Stimulated activated effector memory CD8-positive, alpha-beta T cell treated with anti-CD3 and anti-CD28 coated beads, Interleukin-12 subunit alpha, Interleukin-12 subunit beta, amount 100 ng/mL, for 72 hours (primary cell): ENCODE data around the gene B3GNT8.
"Not testable (repeated sequence)": the region's sequence is repeated elsewhere in the genome, so short reads cannot be mapped to it uniquely, and the experiment has no call there.

ENCODE experiments used
- ATAC-seq: fragments of 150-1000 bp; cut with Tn5 transposase; 2 replicates; pipeline ENCODE4 v1.10.0; 2021
- DNase-seq, 2 donors: peaks; one replicate each; pipeline ENCODE4 v3.0.0; 2021 to 2022; ENCODE audit warnings: low spot score in 2 of 2
- H3K27ac Mint-ChIP-seq: one replicate; pipeline ENCODE4 v1.8.0; 2022; ENCODE audit warnings: mild to moderate bottlenecking, mixed read lengths
- H3K36me3 Mint-ChIP-seq: one replicate; pipeline ENCODE4 v1.8.0; 2022; ENCODE audit warnings: mild to moderate bottlenecking, mixed read lengths
- H3K4me1 Mint-ChIP-seq: one replicate; pipeline ENCODE4 v1.8.0; 2022; ENCODE audit warnings: mixed read lengths
- H3K4me3 Mint-ChIP-seq: one replicate; pipeline ENCODE4 v1.8.0; 2022; ENCODE audit warnings: mild to moderate bottlenecking, mixed read lengths
- H3K9me3 Mint-ChIP-seq: one replicate; pipeline ENCODE4 v1.8.0; 2022; ENCODE audit warnings: mixed read lengths

Gene B3GNT8

GRCh38 chr19:41426952-41427646, at the start of gene B3GNT8:
TSS of gene B3GNT8 (minus strand) at chr19:41427374. CDS start at chr19:41426778, 596 bp downstream.
- ATAC-seq (peak; percentile 82), DNase-seq (peak; percentile 36 to 56)
- Mint-ChIP-seq H3K9me3 (no peaks in the 10 kb centered on the region), H3K4me3 (peak within 1 kb of the TSS; percentile 87), H3K27ac (peak within 1 kb of the TSS; percentile 96), H3K4me1 (peaks cover 47% of the 10 kb centered on the region), H3K36me3 (peaks cover 45% of the 10 kb centered on the region)

DNA sequence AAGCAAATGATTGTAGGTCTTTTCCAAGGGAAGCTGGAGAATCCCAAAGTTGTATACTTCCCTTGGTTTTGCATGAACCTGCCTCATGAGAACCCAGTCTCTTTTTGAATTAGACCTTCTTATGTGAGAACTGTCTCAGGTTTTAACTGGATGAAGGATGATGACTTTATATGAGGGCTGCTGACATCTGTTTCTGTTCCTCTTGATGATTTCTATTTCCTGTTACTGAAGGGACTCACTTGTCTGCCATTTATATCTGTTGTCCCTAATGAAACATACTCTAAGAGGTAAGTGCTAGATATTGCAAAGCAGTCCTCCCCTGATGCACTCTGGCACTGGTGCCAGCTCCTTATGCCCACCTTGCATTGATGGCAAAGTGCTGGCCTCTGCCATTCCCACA, 49.4 kb upstream of the B3GNT8 start:
- H3K9me3 Mint-ChIP-seq = no peaks in the 10 kb centered on the region
- ATAC-seq (no peak), DNase-seq (no peak)
- H3K27ac Mint-ChIP-seq = no peak overlapping the region
- H3K36me3 Mint-ChIP-seq = no peaks in the 10 kb centered on the region
- no peak overlapping the region for H3K4me3 Mint-ChIP-seq
- H3K4me1 Mint-ChIP-seq = no peaks in the 10 kb centered on the region

GRCh38 chr19:41463257-41464256, 36.4 kb upstream of the B3GNT8 start:
- H3K36me3 Mint-ChIP-seq, H3K9me3 Mint-ChIP-seq, DNase-seq, H3K27ac Mint-ChIP-seq: not testable (repeated sequence)
- ATAC-seq = peak; percentile 37
- peak overlapping the region; percentile 32 for H3K4me3 Mint-ChIP-seq
- peaks cover 15% of the 10 kb centered on the region for H3K4me1 Mint-ChIP-seq

DNA sequence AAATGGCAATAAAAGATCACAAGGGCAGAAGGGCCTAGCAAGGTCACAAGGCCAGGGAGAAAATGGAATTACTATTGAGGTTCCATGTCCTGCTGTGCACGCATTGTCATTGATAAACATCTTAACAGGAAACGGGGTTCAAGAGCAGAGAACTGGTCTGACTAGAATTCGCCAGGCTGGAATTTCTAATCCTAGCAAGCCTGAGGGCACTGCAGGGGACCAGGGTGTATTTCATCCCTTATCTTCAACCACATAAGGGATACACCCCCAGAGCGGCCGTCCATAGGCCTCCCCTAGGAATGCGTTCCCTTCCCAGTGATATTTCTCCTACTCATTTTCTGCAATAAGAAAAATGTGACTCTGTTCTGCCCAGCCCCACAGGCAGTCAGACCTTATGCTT, 35.3 kb upstream of the B3GNT8 start:
- no peak for ATAC-seq
- Mint-ChIP-seq H3K4me1 (peaks cover 21% of the 10 kb centered on the region), H3K4me3 (no peak overlapping the region), H3K27ac (no peak overlapping the region), H3K36me3 (no peaks in the 10 kb centered on the region), H3K9me3 (no peaks in the 10 kb centered on the region)
- no peak for DNase-seq

DNA sequence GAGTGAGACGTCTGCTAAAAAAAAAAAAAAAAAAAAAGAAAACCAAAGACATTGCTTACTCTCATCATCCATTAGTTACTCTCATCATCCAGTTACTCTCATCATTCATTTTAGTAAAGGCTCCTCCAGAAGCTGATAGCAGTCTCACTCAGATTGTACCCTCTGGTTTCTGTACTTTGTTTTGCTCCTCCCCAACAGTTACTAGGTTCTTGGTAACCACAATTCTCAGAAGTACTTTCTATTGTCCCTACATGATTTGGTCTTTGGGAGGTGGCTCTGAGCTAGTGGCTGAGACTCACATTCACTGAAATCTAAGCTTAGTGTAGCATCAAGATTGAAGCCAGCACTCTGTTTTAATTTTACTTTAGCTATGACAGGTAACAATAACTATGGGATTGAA, 30.1 kb upstream of the B3GNT8 start:
- Mint-ChIP-seq H3K4me1 (peaks cover 17% of the 10 kb centered on the region), H3K27ac (no peak overlapping the region), H3K36me3 (no peaks in the 10 kb centered on the region), H3K9me3 (no peaks in the 10 kb centered on the region), H3K4me3 (no peak overlapping the region)
- ATAC-seq = peak; percentile 96
- DNase-seq = no peak

GRCh38 chr19:41456342-41456918, 29.3 kb upstream of the B3GNT8 start:
- Mint-ChIP-seq H3K27ac (no peak overlapping the region), H3K4me3 (no peak overlapping the region), H3K4me1 (peaks cover 17% of the 10 kb centered on the region), H3K9me3 (no peaks in the 10 kb centered on the region), H3K36me3 (no peaks in the 10 kb centered on the region)
- ATAC-seq = no peak
- no peak for DNase-seq

GRCh38 chr19:41455936-41456335, 28.8 kb upstream of the B3GNT8 start:
- Mint-ChIP-seq H3K4me1 (peaks cover 17% of the 10 kb centered on the region), H3K27ac (no peak overlapping the region), H3K4me3 (no peak overlapping the region), H3K9me3 (no peaks in the 10 kb centered on the region), H3K36me3 (no peaks in the 10 kb centered on the region)
- no peak for ATAC-seq
- no peak for DNase-seq

- Mint-ChIP-seq H3K4me1 (peaks cover 22% of the 10 kb centered on the region), H3K4me3 (no peak overlapping the region), H3K9me3 (no peaks in the 10 kb centered on the region), H3K36me3 (peaks cover 5% of the 10 kb centered on the region), H3K27ac (peak overlapping the region; percentile 54)
- ATAC-seq = no peak
- no peak for DNase-seq
These were observed 25.6 kb upstream of the B3GNT8 start for GRCh38 chr19:41452584-41453275.

DNA sequence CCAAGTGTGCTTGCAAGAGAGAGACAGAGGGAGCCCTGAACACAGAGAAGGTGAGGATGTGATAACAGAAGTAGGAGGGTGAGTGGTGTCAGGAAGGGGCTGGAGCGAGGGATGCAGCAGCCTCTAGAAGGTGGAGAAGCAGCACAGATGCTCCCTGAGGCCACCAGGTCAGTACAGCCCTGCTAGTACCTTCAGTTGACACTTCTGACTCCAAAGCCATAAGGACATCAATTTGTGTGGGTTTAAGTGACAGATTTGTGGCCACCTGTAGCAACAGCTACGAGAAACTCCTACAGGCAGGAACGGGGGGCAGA, 22.6 kb upstream of the B3GNT8 start:
- H3K27ac Mint-ChIP-seq = peak overlapping the region; percentile 68
- peak; percentile 42 for ATAC-seq

GRCh38 chr19:41449079-41449864, 22.1 kb upstream of the B3GNT8 start:
- H3K4me3 Mint-ChIP-seq = peak overlapping the region; percentile 69
- H3K9me3 Mint-ChIP-seq = no peaks in the 10 kb centered on the region
- peaks cover 10% of the 10 kb centered on the region for H3K4me1 Mint-ChIP-seq
- DNase-seq (peak; percentile 76 to 89), ATAC-seq (peak; percentile 87)
- peaks cover 5% of the 10 kb centered on the region for H3K36me3 Mint-ChIP-seq
- peak overlapping the region; percentile 68 for H3K27ac Mint-ChIP-seq

More for the DNA sequence above, 22.6 kb upstream of the B3GNT8 start:
- Mint-ChIP-seq H3K4me1 (peaks cover 10% of the 10 kb centered on the region), H3K9me3 (no peaks in the 10 kb centered on the region), H3K36me3 (peaks cover 5% of the 10 kb centered on the region), H3K4me3 (peak overlapping the region; percentile 69)
- DNase-seq = no peak

DNA sequence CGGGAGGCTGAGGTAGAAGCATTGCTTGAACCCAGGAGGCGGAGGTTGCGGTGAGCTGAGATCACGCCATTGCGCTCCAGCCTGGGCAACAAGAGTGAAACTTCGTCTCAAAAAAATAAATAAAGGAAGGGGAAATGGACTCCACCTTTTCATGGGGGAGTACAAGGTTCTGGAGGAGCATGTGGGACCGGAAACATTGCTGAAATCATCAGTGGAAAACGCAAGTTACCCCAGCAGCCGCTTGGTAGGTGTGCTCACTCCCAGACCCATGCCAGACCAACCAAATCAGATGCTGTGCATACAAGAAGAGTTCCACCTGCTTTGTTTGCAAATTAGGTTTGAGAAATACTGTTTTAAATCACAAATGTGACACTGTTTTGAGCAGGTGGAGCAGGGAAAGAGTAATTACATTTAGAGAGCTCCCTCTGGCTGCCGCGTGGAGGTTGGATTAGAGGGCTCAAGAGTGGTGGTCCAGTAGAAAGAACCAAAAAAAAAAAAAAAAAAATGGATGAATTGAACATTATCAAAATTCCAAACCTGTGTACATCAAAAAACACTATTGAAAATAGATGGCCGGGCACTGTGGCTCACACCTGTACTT, 20.7 kb upstream of the B3GNT8 start:
- H3K27ac Mint-ChIP-seq = no peak overlapping the region
- DNase-seq = no peak
- no peak for ATAC-seq
- peaks cover 10% of the 10 kb centered on the region for H3K4me1 Mint-ChIP-seq
- no peak overlapping the region for H3K4me3 Mint-ChIP-seq
- H3K36me3 Mint-ChIP-seq = peaks cover 5% of the 10 kb centered on the region
- H3K9me3 Mint-ChIP-seq = no peaks in the 10 kb centered on the region

- DNase-seq = no peak
- peaks cover 5% of the 10 kb centered on the region for H3K36me3 Mint-ChIP-seq
- H3K9me3 Mint-ChIP-seq = no peaks in the 10 kb centered on the region
- no peak for ATAC-seq
- H3K27ac Mint-ChIP-seq = no peak overlapping the region
- H3K4me1 Mint-ChIP-seq = peaks cover 10% of the 10 kb centered on the region
- H3K4me3 Mint-ChIP-seq = no peak overlapping the region
These were observed 18.4 kb upstream of the B3GNT8 start for GRCh38 chr19:41445575-41445974.

DNA sequence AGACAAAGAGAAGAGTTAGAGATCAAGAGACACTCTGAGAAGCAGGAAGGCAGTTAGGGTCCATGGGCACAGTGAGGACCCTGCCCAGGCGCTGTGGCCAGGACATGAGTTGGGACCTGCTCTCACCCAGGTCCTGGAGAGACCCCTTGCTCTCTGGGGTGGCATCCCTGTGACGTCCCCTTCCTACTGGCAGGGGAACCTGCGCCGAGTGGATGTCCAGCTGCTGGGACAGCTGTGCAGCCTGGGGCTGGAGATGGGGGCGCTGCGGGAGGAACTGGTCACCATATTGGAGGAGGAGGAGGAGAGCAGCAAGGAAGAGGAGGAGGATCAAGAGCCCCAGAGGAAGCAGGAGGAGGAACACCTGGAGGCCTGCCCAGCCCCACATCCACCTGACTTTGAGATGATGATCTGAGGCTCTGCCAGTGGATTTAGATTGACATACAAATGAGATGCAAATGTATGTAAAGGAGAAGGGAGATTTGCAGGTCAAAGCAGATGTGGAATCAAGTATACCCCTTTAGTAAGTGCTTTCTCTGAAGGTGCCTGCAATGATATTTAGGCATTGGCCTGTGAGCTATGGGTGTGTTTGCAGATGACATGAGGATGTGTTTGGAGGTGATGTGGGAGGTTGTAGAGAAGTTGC, 16.8 kb upstream of the B3GNT8 start:
- DNase-seq (no peak), ATAC-seq (no peak)
- Mint-ChIP-seq H3K4me1 (no peaks in the 10 kb centered on the region), H3K9me3 (no peaks in the 10 kb centered on the region), H3K36me3 (no peaks in the 10 kb centered on the region), H3K27ac (no peak overlapping the region), H3K4me3 (no peak overlapping the region)
